Stimulated activated CD8-positive, alpha-beta memory T cell treated with anti-CD3 and anti-CD28 coated beads, Interleukin-15, amount 100 ng/mL, for 4 hours (primary cell): ENCODE data around the gene ERGIC1.
"Not testable (repeated sequence)": the region's sequence is repeated elsewhere in the genome, so short reads cannot be mapped to it uniquely, and the experiment has no call there.

Experiments used
- DNase-seq, 2 donors: peaks; one replicate each; pipeline ENCODE4 v3.0.0-alpha.2; 2020; ENCODE audit warnings: low read depth in 2 of 2

ERGIC1 gene

DNA sequence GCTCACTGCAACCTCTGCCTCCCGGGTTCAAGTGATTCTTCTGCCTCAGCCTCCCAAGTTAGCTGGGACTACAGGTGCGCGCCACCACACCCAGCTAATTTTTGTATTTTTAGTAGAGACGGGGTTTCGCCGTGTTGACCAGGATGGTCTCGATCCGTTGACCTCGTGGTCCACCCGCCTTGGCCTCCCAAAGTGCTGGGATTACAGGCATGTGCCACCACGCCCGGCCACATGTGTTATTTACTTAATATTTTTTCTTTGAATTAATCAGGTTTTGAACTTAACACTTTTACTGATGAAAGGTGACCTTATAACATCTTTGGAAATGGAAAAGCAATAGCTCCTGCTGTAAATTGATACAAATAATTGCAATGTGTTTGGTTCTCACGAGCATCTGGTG lies 13.5 kb downstream of the ERGIC1 start:
- not testable (repeated sequence) for DNase-seq

DNA sequence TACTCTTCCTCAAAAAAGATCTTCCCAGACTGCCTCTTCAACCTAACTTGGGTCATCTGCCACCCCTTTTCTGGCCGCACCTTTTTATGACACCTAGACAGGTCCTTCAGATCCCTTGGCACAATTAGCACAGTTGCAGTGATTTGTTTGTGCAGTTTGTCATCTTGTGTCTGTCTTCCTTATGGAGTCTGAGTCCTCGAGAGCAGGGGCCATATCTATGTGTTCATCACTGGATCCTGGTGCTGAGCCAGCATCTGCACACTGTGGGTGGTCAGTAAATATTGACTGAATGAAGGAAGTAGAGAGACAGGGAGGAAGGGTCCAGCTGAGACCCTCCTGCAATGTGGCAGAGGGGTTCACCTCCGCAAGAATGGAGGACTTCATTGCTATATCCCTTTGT lies 14.4 kb downstream of the ERGIC1 start:
- DNase-seq = no peak

DNA sequence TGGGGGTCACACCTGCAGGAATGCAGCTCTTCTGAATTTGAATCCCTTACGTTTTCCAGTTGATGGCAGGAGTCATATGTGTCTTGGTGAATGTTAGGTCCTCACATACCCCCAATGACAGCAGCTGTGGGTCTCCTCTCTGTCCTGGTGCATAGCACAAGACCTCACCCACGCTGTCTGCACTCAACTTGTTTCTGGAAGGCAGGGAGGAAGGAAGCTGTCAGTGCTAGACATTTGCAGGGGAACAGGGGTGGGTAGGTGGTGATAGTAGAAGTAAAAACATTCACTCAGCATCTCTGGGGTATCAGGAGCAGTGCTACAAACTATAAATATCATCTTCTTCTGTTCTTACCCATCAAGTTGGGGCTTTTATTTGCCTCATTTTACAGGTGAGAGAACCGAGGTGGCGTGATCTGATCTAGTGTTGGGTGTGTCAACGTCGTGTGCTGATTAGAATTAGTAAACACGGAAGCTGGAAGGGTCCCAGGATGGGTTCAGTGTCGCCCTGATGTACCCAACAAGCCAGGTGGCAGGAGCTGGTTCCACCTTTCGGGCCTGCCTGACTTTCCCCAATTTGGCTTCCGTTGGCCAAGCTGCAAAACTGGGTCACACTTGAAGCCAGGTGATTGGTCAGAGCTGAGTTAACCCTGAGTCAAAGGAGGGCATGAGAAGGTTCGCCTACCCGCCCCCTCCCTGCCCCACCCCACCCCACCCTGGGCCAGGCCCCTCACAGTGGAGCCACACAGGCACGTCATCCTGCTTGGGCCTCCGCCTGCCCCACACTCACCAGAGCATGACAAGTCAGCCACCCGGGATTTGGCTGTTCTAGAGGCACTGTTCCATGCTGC lies 15.8 kb downstream of the ERGIC1 start:
- no peak for DNase-seq

- DNase-seq = no peak
Observed at GRCh38 chr5:172850454-172850797, 16.4 kb downstream of the ERGIC1 start.

DNA sequence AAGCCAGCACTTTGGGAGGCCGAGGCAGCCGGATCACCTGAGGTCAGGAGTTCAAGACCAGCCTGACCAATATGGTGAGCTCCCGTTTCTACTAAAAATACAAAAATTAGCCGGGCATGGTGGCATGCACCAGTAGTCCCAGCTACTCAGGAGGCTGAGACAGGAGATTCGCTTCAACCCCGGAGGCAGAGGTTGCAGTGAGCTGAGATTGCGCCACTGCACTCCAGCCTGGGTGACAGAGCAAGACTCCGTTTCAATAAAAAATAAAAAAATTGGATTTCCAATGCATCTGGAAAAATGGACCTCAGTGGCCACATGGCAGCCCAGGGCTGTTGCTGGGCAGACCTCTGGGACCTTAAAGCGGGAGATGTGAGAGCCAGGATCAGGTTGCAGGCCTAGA lies 17.2 kb downstream of the ERGIC1 start:
- DNase-seq = not testable (repeated sequence)

DNA sequence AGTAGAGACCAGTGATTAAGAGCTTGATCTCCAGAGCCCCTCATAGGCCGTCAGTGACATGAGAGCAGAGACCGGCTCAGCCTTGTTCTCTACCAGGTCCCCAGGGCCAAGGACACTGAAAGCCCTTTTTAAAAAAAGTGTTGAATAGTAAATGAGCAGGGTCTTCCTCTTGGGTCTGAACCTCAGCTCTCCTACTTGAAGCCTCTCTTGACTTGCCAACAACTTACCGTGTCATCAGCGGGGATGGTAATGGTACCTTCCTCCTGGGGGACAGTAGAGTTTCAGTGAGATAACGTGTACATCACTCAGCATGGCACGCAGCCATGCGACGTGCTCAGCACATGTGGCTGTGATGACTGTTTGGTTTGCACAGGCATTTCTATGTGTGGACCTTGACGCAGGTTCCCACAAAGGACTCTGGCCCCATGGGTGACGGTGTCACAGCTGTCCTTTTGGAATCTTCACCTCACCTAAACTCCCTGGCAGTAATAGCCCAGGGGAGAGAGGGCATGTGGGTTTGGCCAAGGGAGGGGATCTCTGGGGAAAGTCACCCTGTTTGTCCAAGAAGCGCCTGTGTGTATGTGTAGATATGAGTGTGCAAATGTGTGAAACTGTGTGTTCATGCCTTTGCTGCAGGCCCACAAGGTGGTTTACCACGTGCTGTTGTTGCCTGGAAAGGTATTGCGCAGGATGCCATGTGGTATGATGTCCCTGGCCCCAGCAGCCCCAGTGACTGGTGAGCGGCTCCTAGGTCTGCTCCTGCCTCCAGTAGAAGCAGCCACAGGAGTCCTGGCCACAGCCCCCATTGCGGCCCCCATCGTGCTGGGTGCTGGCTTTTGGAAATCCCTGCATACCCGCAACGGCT lies 18.7 kb downstream of the ERGIC1 start:
- no peak for DNase-seq

DNA sequence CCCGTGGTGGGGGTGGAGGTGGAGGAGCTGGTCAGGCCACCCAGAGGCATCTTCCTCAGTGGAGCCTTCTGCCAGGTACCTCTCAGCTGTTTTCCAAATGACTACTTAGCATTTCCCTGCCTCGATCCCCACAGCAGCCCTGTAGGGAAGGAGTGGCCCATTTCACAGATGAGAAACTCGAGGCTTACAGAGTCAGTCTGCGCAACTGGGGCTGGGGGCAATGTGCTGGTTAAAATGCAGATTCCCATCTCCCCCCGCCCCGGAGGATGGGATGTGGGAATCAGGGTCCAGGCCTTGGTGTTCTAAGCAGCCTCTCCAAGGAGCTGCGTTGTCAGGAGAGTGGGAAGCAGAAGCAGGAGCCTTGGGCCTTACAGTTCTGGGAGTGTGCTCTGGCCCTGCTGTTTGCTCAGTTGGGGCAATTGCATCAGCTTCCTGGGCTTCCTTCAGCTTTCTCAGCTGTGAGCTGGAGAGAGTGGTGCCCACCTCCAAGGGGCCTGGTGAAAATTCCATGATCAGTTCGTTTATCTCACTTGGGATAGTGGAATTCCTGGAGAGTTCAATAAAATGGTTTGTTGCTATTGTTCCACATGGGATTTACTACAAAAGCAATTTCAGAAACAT lies 19.4 kb downstream of the ERGIC1 start:
- no peak for DNase-seq

DNA sequence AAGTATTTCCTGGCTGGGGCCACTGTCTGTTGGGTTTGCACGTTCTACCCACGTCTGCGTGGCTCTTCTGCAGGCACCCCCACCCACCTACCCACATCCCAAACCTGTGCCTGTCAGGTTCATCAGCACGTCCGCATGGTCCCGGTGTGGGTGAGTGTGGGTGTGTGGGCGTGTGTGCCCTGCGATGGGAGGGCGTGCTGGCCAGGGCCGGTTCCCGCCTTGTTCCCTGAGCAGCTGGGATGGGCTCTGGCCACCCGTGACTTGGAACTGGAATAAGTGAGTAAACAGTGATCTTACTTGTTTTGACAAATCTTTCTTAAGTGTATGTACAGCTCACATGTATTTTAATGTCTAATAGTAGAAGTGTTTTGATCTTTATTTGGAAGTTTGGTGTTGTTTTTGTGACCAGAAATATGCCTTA lies 20.4 kb downstream of the ERGIC1 start:
- DNase-seq = no peak

DNA sequence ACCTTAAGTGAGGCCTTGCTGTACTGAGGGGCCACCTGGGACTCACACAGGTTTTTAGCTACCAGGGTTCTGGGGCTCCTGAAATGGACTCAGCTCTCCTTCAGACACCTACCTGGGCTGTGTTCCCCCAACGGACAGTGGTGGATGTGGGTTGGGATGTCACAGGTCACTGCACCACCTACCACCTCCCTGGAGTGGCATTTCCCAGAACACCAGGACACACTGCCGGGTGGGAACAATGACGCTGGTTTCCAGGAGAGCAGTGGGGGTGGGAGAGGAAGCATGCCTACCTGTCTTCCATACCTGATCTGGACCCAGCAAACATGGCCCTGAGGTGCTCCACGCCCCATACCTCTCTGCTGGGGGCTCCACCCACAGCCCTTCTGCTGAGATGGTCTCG lies 20.9 kb downstream of the ERGIC1 start:
- no peak for DNase-seq

- DNase-seq = no peak
Observed at GRCh38 chr5:172855597-172856292, 21.7 kb downstream of the ERGIC1 start.

GRCh38 chr5:172856336-172856735 lies 22.3 kb downstream of the ERGIC1 start:
- DNase-seq = no peak

DNA sequence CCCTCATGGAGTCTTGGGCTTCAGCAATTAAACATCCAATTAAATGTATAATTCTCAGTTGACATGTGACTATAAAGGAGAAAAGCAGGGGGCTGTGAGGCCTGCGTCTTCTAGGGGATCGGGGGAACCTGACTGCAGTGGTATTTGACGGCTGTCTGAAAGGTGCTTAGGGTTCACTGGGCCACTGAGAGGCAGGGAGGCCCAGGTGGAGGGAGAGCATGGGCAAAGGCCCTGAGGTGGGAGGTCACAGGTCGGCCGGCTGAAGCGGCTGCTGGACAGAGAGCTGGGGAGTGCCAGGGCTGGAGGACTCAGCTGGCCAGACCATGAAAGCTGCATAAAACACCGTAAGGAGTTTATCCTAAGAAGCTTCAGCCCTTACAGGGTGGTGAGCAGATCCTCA lies 23.9 kb downstream of the ERGIC1 start:
- DNase-seq = no peak

GRCh38 chr5:172858511-172858989 lies 24.5 kb downstream of the ERGIC1 start:
- no peak for DNase-seq

GRCh38 chr5:172858990-172859811 lies 25.1 kb downstream of the ERGIC1 start:
- no peak for DNase-seq

DNA sequence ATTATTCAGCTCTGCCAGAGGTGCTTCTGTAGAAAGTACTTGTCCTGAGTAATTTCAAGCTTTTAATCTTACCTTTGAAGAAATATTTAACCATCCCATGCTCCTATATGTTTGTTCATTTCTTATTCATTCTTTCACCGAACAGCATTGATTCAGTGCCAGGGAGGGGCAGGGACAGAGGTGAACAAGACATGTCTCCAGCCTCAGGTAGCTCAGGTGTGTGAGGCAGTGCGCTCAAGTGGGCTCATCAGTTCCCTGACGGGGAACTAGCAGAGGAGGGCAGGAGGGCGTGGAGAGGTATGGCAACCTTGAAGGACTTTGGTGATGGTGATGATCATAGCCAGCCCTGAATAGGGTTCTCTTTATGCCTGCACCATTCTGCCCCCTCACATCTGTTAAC lies 25.9 kb downstream of the ERGIC1 start:
- no peak for DNase-seq

DNA sequence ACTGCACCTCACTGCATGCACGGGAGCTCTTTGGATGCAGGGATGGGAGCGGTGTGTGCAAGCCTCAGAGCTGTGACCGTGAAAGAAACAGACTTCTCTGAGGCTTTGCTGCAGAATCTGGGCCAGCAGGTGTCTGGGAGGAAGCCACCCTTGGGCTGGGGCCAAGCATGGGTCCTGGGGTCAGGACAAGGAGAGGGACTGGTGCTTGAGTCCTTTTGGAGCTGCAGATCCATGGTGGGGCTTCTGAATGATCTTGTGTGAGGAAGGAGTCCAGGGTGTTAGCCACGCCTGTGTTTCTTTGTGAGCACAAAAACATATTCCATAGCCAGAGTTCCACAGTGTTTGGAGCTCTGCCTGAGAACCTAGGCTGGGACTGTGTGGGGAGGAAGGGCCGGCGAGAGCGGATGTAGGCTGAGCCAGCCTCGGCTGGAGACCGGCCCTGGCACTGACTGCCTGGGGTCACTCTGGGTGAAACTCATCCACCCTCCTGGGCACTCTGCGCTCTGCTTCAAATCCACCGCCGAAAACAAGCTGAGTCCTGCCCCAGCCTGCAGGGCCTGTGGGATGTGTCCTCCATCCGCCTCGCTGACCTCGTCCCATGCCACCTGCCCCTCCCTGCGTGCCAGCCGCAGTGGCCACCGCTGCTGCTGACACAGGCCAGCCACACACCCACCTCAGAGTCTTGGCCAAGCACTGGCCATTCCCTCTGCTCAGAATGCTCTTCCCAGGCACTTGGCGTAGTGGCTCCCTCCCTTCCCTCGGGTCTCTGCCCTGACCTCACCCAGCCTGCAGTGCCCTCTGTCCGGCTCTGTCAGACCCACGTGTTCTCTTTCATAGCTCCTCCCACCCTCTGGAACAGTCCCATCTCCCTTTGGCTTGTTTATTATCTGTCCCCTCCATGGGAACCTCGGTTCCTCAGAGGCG lies 26.7 kb downstream of the ERGIC1 start:
- DNase-seq = no peak

- DNase-seq = no peak
Observed at GRCh38 chr5:172861461-172861860, 27.4 kb downstream of the ERGIC1 start.

- DNase-seq = no peak
Observed at GRCh38 chr5:172862165-172862801, 28.2 kb downstream of the ERGIC1 start.

GRCh38 chr5:172864171-172864570 lies 30.1 kb downstream of the ERGIC1 start:
- DNase-seq = not testable (repeated sequence)
